ENCODE results near the gene USP15.
"Not testable (repeated sequence)": the region's sequence is repeated elsewhere in the genome, so short reads cannot be mapped to it uniquely, and the experiment has no call there.

The USP15 gene

GRCh38 chr12:62364697-62365096 lies 104.5 kb downstream of the USP15 start:
- TF ChIP-seq ZNF146 (tag by site-specific recombination; IDR thresholded peaks at IDR 0.05) = peak; percentile 55; the same call in 1 of the 2 replicates
- CTCF ChIA-PET = interaction anchor here (0.6 kb wide), 1 partner anchor 45 kb away, joined by 3 read pairs; no protein-coding TSS in a partner anchor
- POLR2A ChIA-PET; H3K36me3 ChIP-seq (ENCODE audit: control insufficient read depth in 2 of 2, insufficient read depth in 1 of 2, low read length in 2 of 2); H3K9me3 ChIP-seq (ENCODE audit: control insufficient read depth, insufficient read depth, low read depth, low read length); H3K4me1 ChIP-seq (ENCODE audit: control insufficient read depth, insufficient read depth, low read length); H3K27ac ChIP-seq (ENCODE audit: extremely low read depth, low read depth, low read length); H3K4me3 ChIP-seq (ENCODE audit: low read depth, low read length): not testable (repeated sequence)

DNA sequence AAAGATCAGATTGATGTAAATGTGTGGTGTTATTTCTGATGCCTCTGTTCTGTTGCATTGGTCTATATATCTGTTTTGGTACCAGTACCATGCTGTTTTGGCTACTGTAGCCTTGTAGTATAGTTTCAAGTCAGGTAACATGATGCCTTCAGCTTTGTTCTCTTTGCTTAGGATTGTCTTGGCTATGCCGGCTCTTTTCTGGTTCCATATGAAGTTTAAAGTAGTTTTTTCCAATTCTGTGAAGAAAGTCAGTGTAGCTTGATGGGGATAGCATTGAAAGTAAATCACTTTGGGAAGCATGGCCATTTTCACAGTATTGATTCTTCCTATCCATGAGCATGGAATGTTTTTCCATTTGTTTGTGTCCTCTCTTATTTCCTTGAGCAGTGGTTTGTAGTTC lies 105.6 kb downstream of the USP15 start:
- CTCF ChIA-PET = interaction anchor here (0.8 to 1.0 kb wide), 2 partner anchors 10 to 312 kb away, joined by 3 read pairs; no protein-coding TSS in a partner anchor
- H3K4me3 ChIP-seq (ENCODE audit: low read depth, low read length); H3K4me1 ChIP-seq (ENCODE audit: control insufficient read depth, insufficient read depth, low read length); POLR2A ChIA-PET; H3K36me3 ChIP-seq (ENCODE audit: control insufficient read depth in 2 of 2, insufficient read depth in 1 of 2, low read length in 2 of 2); H3K9me3 ChIP-seq (ENCODE audit: control insufficient read depth, insufficient read depth, low read depth, low read length); H3K27ac ChIP-seq (ENCODE audit: extremely low read depth, low read depth, low read length): not testable (repeated sequence)

DNA sequence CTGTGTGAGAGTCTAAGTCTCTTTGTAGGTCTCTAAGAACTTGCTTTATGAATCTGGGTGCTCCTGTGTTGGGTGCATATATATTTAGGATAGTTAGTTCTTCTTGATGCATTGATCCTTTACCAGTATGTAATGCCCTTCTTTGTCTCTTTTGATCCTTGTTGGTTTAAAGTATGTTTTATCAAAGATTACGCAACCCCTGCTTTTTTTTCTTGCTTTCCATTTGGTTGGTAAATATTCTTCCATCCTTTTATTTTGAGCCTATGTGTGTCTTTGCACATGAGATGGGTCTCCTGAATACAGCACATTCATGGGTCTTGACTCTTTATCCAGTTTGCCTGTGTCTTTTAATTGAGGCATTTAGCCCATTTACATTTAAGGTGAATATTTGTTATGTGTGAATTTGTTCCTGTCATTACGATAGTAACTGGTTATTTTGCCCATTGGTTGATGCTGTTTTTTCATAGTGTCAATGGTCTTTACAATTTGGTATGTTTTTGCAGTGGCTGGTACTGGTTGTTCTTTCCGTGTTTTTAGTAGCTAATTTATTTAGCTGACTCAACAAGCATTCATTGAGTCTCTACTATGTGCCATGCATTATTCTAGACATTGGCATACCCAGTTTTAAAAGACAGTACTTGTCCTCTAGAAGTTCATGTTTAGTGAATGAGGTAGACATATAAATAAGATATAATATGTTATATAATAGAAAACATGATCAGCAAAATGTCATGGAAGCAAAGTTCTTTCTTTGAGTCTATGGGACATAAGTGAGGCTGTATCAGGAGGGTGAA lies 108.4 kb downstream of the USP15 start:
- H3K4me3 ChIP-seq (ENCODE audit: low read depth, low read length); H3K36me3 ChIP-seq (ENCODE audit: control insufficient read depth in 2 of 2, insufficient read depth in 1 of 2, low read length in 2 of 2); H3K9me3 ChIP-seq (ENCODE audit: control insufficient read depth, insufficient read depth, low read depth, low read length); CTCF ChIA-PET; H3K4me1 ChIP-seq (ENCODE audit: control insufficient read depth, insufficient read depth, low read length); H3K27ac ChIP-seq (ENCODE audit: extremely low read depth, low read depth, low read length); POLR2A ChIA-PET: not testable (repeated sequence)
- peak; percentile 74 for TF ChIP-seq ZNF529 (tag by site-specific recombination; IDR thresholded peaks at IDR 0.05; ENCODE audit: insufficient replicate concordance)

- Histone ChIP-seq H3K27ac (ENCODE audit: extremely low read depth, low read depth, low read length) (no peak overlapping the region), H3K36me3 (ENCODE audit: control insufficient read depth in 2 of 2, insufficient read depth in 1 of 2, low read length in 2 of 2) (no peaks in the 10 kb centered on the region; a peak in 1 of 3 replicates), H3K4me1 (ENCODE audit: control insufficient read depth, insufficient read depth, low read length) (no peaks in the 10 kb centered on the region), H3K4me3 (ENCODE audit: low read depth, low read length) (no peak overlapping the region), H3K9me3 (ENCODE audit: control insufficient read depth, insufficient read depth, low read depth, low read length) (no peaks in the 10 kb centered on the region)
- TF ChIP-seq ZNF501 (tag by site-specific recombination; IDR thresholded peaks at IDR 0.05) (no peak), ZNF23 (tag by site-specific recombination; IDR thresholded peaks at IDR 0.05; ENCODE audit: borderline replicate concordance) (no peak), SETDB1 (IDR thresholded peaks at IDR 0.05; ENCODE audit: insufficient read length, low read length) (no peak), ZNF362 (tag by site-specific recombination; IDR thresholded peaks at IDR 0.05) (no peak), ZNF148 (tag by site-specific recombination; IDR thresholded peaks at IDR 0.05; ENCODE audit: borderline replicate concordance) (no peak), ZNF175 (tag by site-specific recombination; IDR thresholded peaks at IDR 0.05) (no peak), ZNF529 (tag by site-specific recombination; IDR thresholded peaks at IDR 0.05; ENCODE audit: insufficient replicate concordance) (no peak), ZNF843 (tag by site-specific recombination; IDR thresholded peaks at IDR 0.05) (no peak), ZNF658 (tag by site-specific recombination; IDR thresholded peaks at IDR 0.05) (no peak), ZNF132 (tag by site-specific recombination; IDR thresholded peaks at IDR 0.05; ENCODE audit: borderline replicate concordance) (no peak), ZNF202 (tag by site-specific recombination; IDR thresholded peaks at IDR 0.05; ENCODE audit: borderline replicate concordance) (no peak), IKZF3 (tag by site-specific recombination; IDR thresholded peaks at IDR 0.05) (no peak)
- TF ChIP-seq, protein P1, sequence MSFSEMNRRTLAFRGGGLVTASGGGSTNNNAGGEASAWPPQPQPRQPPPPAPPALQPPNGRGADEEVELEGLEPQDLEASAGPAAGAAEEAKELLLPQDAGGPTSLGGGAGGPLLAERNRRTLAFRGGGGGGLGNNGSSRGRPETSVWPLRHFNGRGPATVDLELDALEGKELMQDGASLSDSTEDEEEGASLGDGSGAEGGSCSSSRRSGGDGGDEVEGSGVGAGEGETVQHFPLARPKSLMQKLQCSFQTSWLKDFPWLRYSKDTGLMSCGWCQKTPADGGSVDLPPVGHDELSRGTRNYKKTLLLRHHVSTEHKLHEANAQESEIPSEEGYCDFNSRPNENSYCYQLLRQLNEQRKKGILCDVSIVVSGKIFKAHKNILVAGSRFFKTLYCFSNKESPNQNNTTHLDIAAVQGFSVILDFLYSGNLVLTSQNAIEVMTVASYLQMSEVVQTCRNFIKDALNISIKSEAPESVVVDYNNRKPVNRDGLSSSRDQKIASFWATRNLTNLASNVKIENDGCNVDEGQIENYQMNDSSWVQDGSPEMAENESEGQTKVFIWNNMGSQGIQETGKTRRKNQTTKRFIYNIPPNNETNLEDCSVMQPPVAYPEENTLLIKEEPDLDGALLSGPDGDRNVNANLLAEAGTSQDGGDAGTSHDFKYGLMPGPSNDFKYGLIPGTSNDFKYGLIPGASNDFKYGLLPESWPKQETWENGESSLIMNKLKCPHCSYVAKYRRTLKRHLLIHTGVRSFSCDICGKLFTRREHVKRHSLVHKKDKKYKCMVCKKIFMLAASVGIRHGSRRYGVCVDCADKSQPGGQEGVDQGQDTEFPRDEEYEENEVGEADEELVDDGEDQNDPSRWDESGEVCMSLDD (tag by site-specific recombination; IDR thresholded peaks at IDR 0.05) = no peak
- CTCF ChIA-PET = no interaction called here
- POLR2A ChIA-PET = no interaction called here
Measured at GRCh38 chr12:62370189-62370588, 110.0 kb downstream of the USP15 start.
